Osteocyte (in vitro differentiated cells): ENCODE measurements around the gene MMP24. TPM values are rescaled to one million over a fixed set of nuclear protein-coding genes. Genes with fewer than 3 reads are reported as not detected.
A peak's percentile ranks its signal among the peaks of the same experiment; 100 is the strongest.

Experiments used
- DNase-seq: peaks from one replicate; pipeline ENCODE4 v3.0.0; 2021; ENCODE audit warnings: mixed read lengths; ENCODE audit not compliant: unreplicated experiment; ENCODE audit errors: extremely low spot score
- H3K27ac Mint-ChIP-seq: one replicate; pipeline ENCODE4 v1.8.0; 2021; ENCODE audit warnings: mild to moderate bottlenecking, mixed read lengths; ENCODE audit not compliant: unreplicated experiment
- H3K27me3 Mint-ChIP-seq: one replicate; pipeline ENCODE4 v1.8.0; 2021; ENCODE audit warnings: mixed read lengths; ENCODE audit not compliant: unreplicated experiment
- H3K36me3 Mint-ChIP-seq: one replicate; pipeline ENCODE4 v1.8.0; 2021; ENCODE audit warnings: mixed read lengths; ENCODE audit not compliant: unreplicated experiment
- H3K4me1 Mint-ChIP-seq: one replicate; pipeline ENCODE4 v1.8.0; 2021; ENCODE audit warnings: mixed read lengths; ENCODE audit not compliant: unreplicated experiment
- H3K4me3 Mint-ChIP-seq: one replicate; pipeline ENCODE4 v1.8.0; 2021; ENCODE audit warnings: mild to moderate bottlenecking, moderate library complexity, mixed read lengths; ENCODE audit not compliant: unreplicated experiment
- H3K9me3 Mint-ChIP-seq: one replicate; pipeline ENCODE4 v1.8.0; 2021; ENCODE audit warnings: mixed read lengths; ENCODE audit not compliant: unreplicated experiment
- CTCF ChIP-seq: fragments of 200-600 bp; sonication (generic); IDR thresholded peaks from 2 replicates; pipeline ENCODE4 v1.5.0; 2021; ENCODE audit warnings: antibody characterized with exemption, mild to moderate bottlenecking, moderate library complexity
- total RNA-seq: library from RNA; stranded (reverse); gene quantifications from 2 replicates; pipeline ENCODE4 v1.2.1, GENCODE V29; 2021

MMP24 gene
- total RNA-seq, 1 donor from 2014 or later: 0.54 TPM

- peaks cover 3% of the 10 kb centered on the region for H3K36me3 Mint-ChIP-seq
- H3K4me3 Mint-ChIP-seq: peak overlapping the region; percentile 69
- no peak overlapping the region for H3K27ac Mint-ChIP-seq
- DNase-seq: no peak
- no peaks in the 10 kb centered on the region for H3K9me3 Mint-ChIP-seq
- H3K4me1 Mint-ChIP-seq: peaks cover 15% of the 10 kb centered on the region
- H3K27me3 Mint-ChIP-seq: peaks cover 23% of the 10 kb centered on the region
- no peak for TF ChIP-seq CTCF
Measured at GRCh38 chr20:35225319-35226125, 968 bp upstream of the MMP24 start.

- H3K4me1 Mint-ChIP-seq: peaks cover 15% of the 10 kb centered on the region
- peak overlapping the region; percentile 69 for H3K4me3 Mint-ChIP-seq
- H3K27me3 Mint-ChIP-seq: peaks cover 23% of the 10 kb centered on the region
- no peaks in the 10 kb centered on the region for H3K9me3 Mint-ChIP-seq
- TF ChIP-seq CTCF: no peak
- peak; percentile 88 for DNase-seq
- no peak overlapping the region for H3K27ac Mint-ChIP-seq
- H3K36me3 Mint-ChIP-seq: peaks cover 10% of the 10 kb centered on the region
Measured at GRCh38 chr20:35226884-35227681, 593 bp downstream of the MMP24 start.

DNA sequence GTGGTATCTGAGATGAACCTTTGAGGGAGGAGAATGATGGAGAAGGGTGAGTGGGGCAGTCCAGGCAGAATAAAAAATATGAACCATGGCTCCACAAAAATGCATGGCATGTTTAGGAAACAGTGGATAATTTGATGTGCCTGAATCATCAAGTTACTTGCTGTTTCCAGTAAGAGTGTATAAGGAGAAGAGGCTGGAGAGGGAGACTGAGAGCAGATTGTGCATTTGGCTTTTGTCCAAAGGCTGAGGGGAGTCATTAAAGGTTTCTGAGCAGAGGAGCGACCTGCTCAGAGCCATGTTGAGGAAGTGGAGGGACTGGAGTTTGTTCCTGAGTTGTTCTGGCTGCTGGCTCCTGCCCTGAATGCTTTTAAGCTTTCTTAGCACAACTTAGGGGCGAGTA is 6.1 kb downstream of the MMP24 start:
- Mint-ChIP-seq H3K9me3 (peaks cover 4% of the 10 kb centered on the region), H3K27me3 (peaks cover 3% of the 10 kb centered on the region), H3K4me1 (peaks cover 14% of the 10 kb centered on the region), H3K27ac (peak overlapping the region; percentile 41), H3K4me3 (no peak overlapping the region), H3K36me3 (peaks cover 12% of the 10 kb centered on the region)
- no peak for TF ChIP-seq CTCF
- DNase-seq: no peak

GRCh38 chr20:35235881-35236280 is 9.4 kb downstream of the MMP24 start:
- H3K9me3 Mint-ChIP-seq: peaks cover 6% of the 10 kb centered on the region
- DNase-seq: no peak
- peaks cover 17% of the 10 kb centered on the region for H3K4me1 Mint-ChIP-seq
- no peak overlapping the region for H3K27ac Mint-ChIP-seq
- no peak overlapping the region for H3K4me3 Mint-ChIP-seq
- TF ChIP-seq CTCF: no peak
- H3K36me3 Mint-ChIP-seq: peaks cover 7% of the 10 kb centered on the region
- H3K27me3 Mint-ChIP-seq: peaks cover 5% of the 10 kb centered on the region

- H3K4me1 Mint-ChIP-seq: peaks cover 17% of the 10 kb centered on the region
- peaks cover 2% of the 10 kb centered on the region for H3K36me3 Mint-ChIP-seq
- DNase-seq: no peak
- TF ChIP-seq CTCF: no peak
- H3K9me3 Mint-ChIP-seq: peaks cover 6% of the 10 kb centered on the region
- H3K27ac Mint-ChIP-seq: no peak overlapping the region
- no peak overlapping the region for H3K4me3 Mint-ChIP-seq
- peaks cover 6% of the 10 kb centered on the region for H3K27me3 Mint-ChIP-seq
Measured at GRCh38 chr20:35237486-35237885, 11.0 kb downstream of the MMP24 start.
